SK-N-SH (cell line): ENCODE data around the gene HAND2. TPM values are rescaled to one million over a fixed set of nuclear protein-coding genes. Genes with fewer than 3 reads are reported as not detected.

Experiments used
- CTCF ChIA-PET: fragments of 300-600, 350-600 bp; formaldehyde crosslinking; extraction: SDS; loops from one replicate; lab custom pipeline; 2021; lab: Yijun Ruan, JAX
- POLR2A ChIA-PET: fragments of 350-600 bp; sonication (Branson Sonifier 250); formaldehyde crosslinking; extraction: SDS; loops from one replicate; lab custom pipeline; 2020; ENCODE audit warnings: antibody characterized with exemption, inconsistent platforms; lab: Yijun Ruan, JAX
- DNase-seq: peaks from one replicate; pipeline ENCODE4 v3.0.0; 2012
- H2AFZ ChIP-seq: fragments of 200-600 bp; sonication (generic); 2 replicates; pipeline ENCODE4 v1.8.1; 2016; ENCODE audit warnings: antibody characterized with exemption, mild to moderate bottlenecking, low read depth
- H3F3A ChIP-seq: fragments of 200-600 bp; sonication (generic); replicated peaks from 2 replicates; pipeline ENCODE3; 2016; ENCODE audit warnings: antibody characterized with exemption, mild to moderate bottlenecking; ENCODE audit not compliant: insufficient read depth
- H3K27ac ChIP-seq, 2 experiments: fragments of 200-500 bp in 1 of 2; fragments of 200-600 bp in 1 of 2; sonication (Bioruptor generic) in 1 of 2; sonication (generic), shearing (Covaris generic) in 1 of 2; 2 replicates each; pipeline versions ENCODE4 v1.5.1 to v1.6.1; 2014 to 2016; ENCODE audit warnings: low read depth in 2 of 2, inconsistent platforms in 1 of 2, low read length in 1 of 2, mild to moderate bottlenecking in 1 of 2, mixed read lengths in 1 of 2
- H3K27me3 ChIP-seq: fragments of 200-600 bp; sonication (generic), shearing (Covaris generic); 2 replicates; pipeline ENCODE4 v1.6.1; 2016; ENCODE audit warnings: mixed run types; ENCODE audit not compliant: insufficient read depth
- H3K36me3 ChIP-seq, 2 experiments: fragments of 200-500 bp in 1 of 2; fragments of 200-600 bp in 1 of 2; sonication (Bioruptor generic) in 1 of 2; sonication (generic) in 1 of 2; replicated peaks in 1 of 2; 2 replicates each; pipeline versions ENCODE3 to v1.5.1; 2014 to 2016; ENCODE audit warnings: low read length in 1 of 2, mild to moderate bottlenecking in 1 of 2; ENCODE audit not compliant: insufficient read depth in 2 of 2, control insufficient read depth in 1 of 2
- H3K4me1 ChIP-seq, 2 experiments: fragments of 200-500 bp in 1 of 2; fragments of 200-600 bp in 1 of 2; sonication (Bioruptor generic) in 1 of 2; sonication (generic), shearing (Covaris generic) in 1 of 2; 2 replicates each; pipeline versions ENCODE4 v1.5.1 to v1.6.1; 2014 to 2016; ENCODE audit warnings: low read depth in 1 of 2, low read length in 1 of 2, mixed run types in 1 of 2; ENCODE audit not compliant: insufficient read depth in 2 of 2, control insufficient read depth in 1 of 2
- H3K4me2 ChIP-seq: fragments of 200-600 bp; sonication (generic), shearing (Covaris generic); 2 replicates; pipeline ENCODE4 v1.6.1; 2017; ENCODE audit warnings: mixed run types
- H3K4me3 ChIP-seq, 2 experiments: fragments of 200-500 bp in 1 of 2; fragments of 200-600 bp in 1 of 2; sonication (Bioruptor generic) in 1 of 2; sonication (generic), shearing (Covaris generic) in 1 of 2; 2 replicates each; pipeline versions ENCODE4 v1.5.1 to v1.8.1; 2014 to 2016; ENCODE audit warnings: low read depth in 2 of 2, inconsistent platforms in 1 of 2, low read length in 1 of 2, mild to moderate bottlenecking in 1 of 2, mixed read lengths in 1 of 2, moderate library complexity in 1 of 2
- H3K79me2 ChIP-seq: fragments of 200-600 bp; sonication (generic); 2 replicates; pipeline ENCODE4 v1.8.1; 2017; ENCODE audit warnings: mild to moderate bottlenecking; ENCODE audit not compliant: insufficient read depth
- H3K9ac ChIP-seq: fragments of 200-600 bp; sonication (generic); 2 replicates; pipeline ENCODE4 v1.6.1; 2017; ENCODE audit warnings: mixed run types
- H3K9me2 ChIP-seq: fragments of 200-600 bp; sonication (generic); 2 replicates; pipeline ENCODE4 v1.6.1; 2017; ENCODE audit warnings: mixed run types
- H3K9me3 ChIP-seq: fragments of 200-600 bp; sonication (generic); 2 replicates; pipeline ENCODE4 v1.6.1; 2017; ENCODE audit warnings: mixed run types, mild to moderate bottlenecking, moderate library complexity
- H4K20me1 ChIP-seq: fragments of 200-600 bp; sonication (generic); 2 replicates; pipeline ENCODE4 v1.6.1; 2017; ENCODE audit warnings: mild to moderate bottlenecking, mixed run types; ENCODE audit not compliant: insufficient read depth
- CHD2 ChIP-seq: fragments of 150-350 bp; IDR thresholded peaks from 2 replicates; pipeline ENCODE4 v1.6.1; 2018; ENCODE audit warnings: low read length; ENCODE audit not compliant: partially characterized antibody
- CTCF ChIP-seq: fragments of 200-600 bp; sonication (generic); IDR thresholded peaks from 2 replicates; pipeline ENCODE4 v1.6.1; 2017; ENCODE audit warnings: antibody characterized with exemption, mild to moderate bottlenecking, moderate library complexity
- EZH2phosphoT487 ChIP-seq: fragments of 200-600 bp; sonication (generic); IDR thresholded peaks from 2 replicates; pipeline ENCODE4 v1.6.1; 2017; ENCODE audit warnings: low read depth, mixed run types, mild to moderate bottlenecking, antibody characterized with exemption, moderate library complexity, borderline replicate concordance
- FOXJ3 ChIP-seq: sonication (generic); formaldehyde crosslinking; IDR thresholded peaks from 2 replicates; pipeline ENCODE4 v1.5.1; 2020; ENCODE audit warnings: mild to moderate bottlenecking, missing genetic modification reagents
- GABPA ChIP-seq: IDR thresholded peaks from 2 replicates; pipeline ENCODE4 v1.4.0; 2012; ENCODE audit warnings: low read depth, mild to moderate bottlenecking
- IRF3 ChIP-seq: fragments of 150-350 bp; IDR thresholded peaks from 2 replicates; pipeline ENCODE4 v1.6.1; 2016; ENCODE audit warnings: mild to moderate bottlenecking, low read depth, low read length
- JUND ChIP-seq: IDR thresholded peaks from 2 replicates; pipeline ENCODE4 v1.4.0; 2012
- MAX ChIP-seq: IDR thresholded peaks from 2 replicates; pipeline ENCODE4 v1.4.0; 2012; ENCODE audit warnings: low read depth
- POLR2AphosphoS5 ChIP-seq: IDR thresholded peaks from 2 replicates; pipeline ENCODE4 v1.6.1; 2012; ENCODE audit warnings: low read depth, low read length
- REST ChIP-seq: IDR thresholded peaks from 2 replicates; pipeline ENCODE4 v1.6.1; 2012; ENCODE audit warnings: mild to moderate bottlenecking, low read depth, low read length, moderate library complexity
- RFX5 ChIP-seq: IDR thresholded peaks from 2 replicates; pipeline ENCODE4 v1.6.1; 2012; ENCODE audit warnings: mild to moderate bottlenecking, improper control_type of control experiment, low read length
- SIN3A ChIP-seq: IDR thresholded peaks from 2 replicates; pipeline ENCODE4 v1.6.1; 2012; ENCODE audit warnings: low read depth, mild to moderate bottlenecking, low read length, moderate library complexity, borderline replicate concordance
- TCF12 ChIP-seq: IDR thresholded peaks from 2 replicates; pipeline ENCODE4 v1.4.0; 2012
- TEAD4 ChIP-seq: IDR thresholded peaks from 2 replicates; pipeline ENCODE4 v1.4.0; 2012; ENCODE audit warnings: mild to moderate bottlenecking, borderline replicate concordance; ENCODE audit not compliant: insufficient read depth
- WGBS: methylation state at CpG from one replicate; pipeline ENCODE4 v1.1.6; 2017; ENCODE audit warnings: low lambda C conversion rate; 5-methylcytosine and 5-hydroxymethylcytosine counted together
- polyA plus RNA-seq, 3 experiments: library from polyadenylated mRNA; depleted of rRNA; stranded (reverse); fragments of >200 nt; gene quantifications; 2 replicates each; pipeline ENCODE4 v1.2.3, GENCODE V29; 2012

Gene HAND2
- polyA plus RNA-seq, 1 of the 3 experiments (the other 2 are of a cell fraction) = 106 TPM

GRCh38 chr4:173571620-173572019 lies 41.6 kb upstream of the HAND2 start:
- no peaks in the 10 kb centered on the region for H3F3A ChIP-seq
- no peak overlapping the region for H2AFZ ChIP-seq
- POLR2A ChIA-PET = no interaction called here
- H3K9me3 ChIP-seq = no peaks in the 10 kb centered on the region
- no peaks in the 10 kb centered on the region for H3K9me2 ChIP-seq
- no peaks in the 10 kb centered on the region for H3K79me2 ChIP-seq
- peaks cover 0 to 6% of the 10 kb centered on the region in 2 experiments; a peak in 2 of 4 replicates for H3K4me1 ChIP-seq
- TF ChIP-seq CTCF (no peak), POLR2AphosphoS5 (no peak), JUND (no peak), MAX (no peak)
- CTCF ChIA-PET = no interaction called here
- no peak overlapping the region for H3K9ac ChIP-seq
- 83% methylated on average over 2 of the region's 2 CpGs for WGBS
- H3K27me3 ChIP-seq = no peaks in the 10 kb centered on the region
- DNase-seq = no peak
- H3K36me3 ChIP-seq = no peaks in the 10 kb centered on the region
- no peak overlapping the region for H3K27ac ChIP-seq
- H3K4me3 ChIP-seq = no peak overlapping the region
- H3K4me2 ChIP-seq = no peak overlapping the region
- H4K20me1 ChIP-seq = no peaks in the 10 kb centered on the region

GRCh38 chr4:173565281-173565680 lies 35.3 kb upstream of the HAND2 start:
- 100% methylated on average over 2 of the region's 2 CpGs for WGBS
- no peak overlapping the region for H3K27ac ChIP-seq
- H3K4me3 ChIP-seq = no peak overlapping the region
- no peaks in the 10 kb centered on the region for H4K20me1 ChIP-seq
- H3K9me2 ChIP-seq = no peaks in the 10 kb centered on the region
- H3K36me3 ChIP-seq = no peaks in the 10 kb centered on the region
- TF ChIP-seq GABPA (no peak), TEAD4 (no peak), REST (no peak), RFX5 (no peak), CHD2 (no peak), EZH2phosphoT487 (no peak), IRF3 (no peak), SIN3A (no peak), TCF12 (no peak), POLR2AphosphoS5 (no peak), FOXJ3 (CRISPR knock-in tag) (no peak)
- TF ChIP-seq, all 33 proteins: peak for 0
- no peaks in the 10 kb centered on the region for H3F3A ChIP-seq
- H3K27me3 ChIP-seq = no peaks in the 10 kb centered on the region
- POLR2A ChIA-PET = no interaction called here
- DNase-seq = no peak
- H3K79me2 ChIP-seq = no peaks in the 10 kb centered on the region
- CTCF ChIA-PET = no interaction called here
- H2AFZ ChIP-seq = no peak overlapping the region
- H3K4me1 ChIP-seq = peaks cover 0 to 2% of the 10 kb centered on the region in 2 experiments; a peak in 2 of 4 replicates
- no peak overlapping the region for H3K4me2 ChIP-seq
- no peaks in the 10 kb centered on the region for H3K9me3 ChIP-seq
- H3K9ac ChIP-seq = no peak overlapping the region
